Activated CD8-positive, alpha-beta T cell treated with anti-CD3 and anti-CD28 coated beads, Interleukin-2, amount 10 ng/mL, durations not matched to agents 7 days and 5 days (primary cell): ENCODE data around the gene PDE4B. TPM values are rescaled to one million over a fixed set of nuclear protein-coding genes. Genes with fewer than 3 reads are reported as not detected.
A peak's percentile ranks its signal among the peaks of the same experiment; 100 is the strongest.

Source experiments
- ATAC-seq: fragments of 150-1000 bp; cut with Tn5 transposase; one replicate; pipeline ENCODE4 v1.10.0; 2021; ENCODE audit warnings: moderate library complexity
- CTCF ChIA-PET: fragments of 350-600 bp; sonication (Branson Sonifier 250); formaldehyde crosslinking; loops from one replicate; lab custom pipeline; 2021; ENCODE audit warnings: antibody characterized with exemption; lab: Charles Lee
- POLR2A ChIA-PET: fragments of 350-600 bp; sonication (Branson Sonifier 250); formaldehyde crosslinking; loops from one replicate; lab custom pipeline; 2021; ENCODE audit warnings: antibody characterized with exemption; lab: Charles Lee
- DNase-seq: peaks from one replicate; pipeline ENCODE4 v3.0.0-alpha.2; 2020
- H3K27ac Mint-ChIP-seq: one replicate; pipeline ENCODE4 v1.8.0; 2021; ENCODE audit warnings: mild to moderate bottlenecking, mixed read lengths
- H3K27me3 Mint-ChIP-seq: one replicate; pipeline ENCODE4 v1.8.0; 2021; ENCODE audit warnings: low read depth, mixed read lengths
- H3K36me3 Mint-ChIP-seq: one replicate; pipeline ENCODE4 v1.8.0; 2021; ENCODE audit warnings: low read depth, mixed read lengths
- H3K4me1 Mint-ChIP-seq: one replicate; pipeline ENCODE4 v1.8.0; 2021; ENCODE audit warnings: low read depth, mixed read lengths
- H3K4me3 Mint-ChIP-seq: one replicate; pipeline ENCODE4 v1.8.0; 2021; ENCODE audit warnings: mild to moderate bottlenecking, mixed read lengths
- H3K9me3 Mint-ChIP-seq: one replicate; pipeline ENCODE4 v1.8.0; 2022; ENCODE audit warnings: mixed read lengths; ENCODE audit not compliant: insufficient read depth
- total RNA-seq, 2 experiments: library from RNA; stranded (reverse); gene quantifications; one replicate each; pipeline ENCODE4 v1.2.3, GENCODE V29; 2021

PDE4B gene
- total RNA-seq, 2 experiments from 2014 or later = 21.4 to 24.3 TPM

- DNase-seq = no peak
- Mint-ChIP-seq H3K4me1 (peaks cover 38% of the 10 kb centered on the region), H3K36me3 (no peaks in the 10 kb centered on the region), H3K9me3 (no peaks in the 10 kb centered on the region), H3K27me3 (no peaks in the 10 kb centered on the region), H3K4me3 (no peak overlapping the region), H3K27ac (peak overlapping the region; percentile 47)
- ChIA-PET POLR2A (interaction anchor here (0.8 to 2.2 kb wide), 3 partner anchors 36 to 199 kb away, joined by 3 to 11 read pairs (median 3); no protein-coding TSS in a partner anchor), CTCF (interaction anchor here (0.7 to 20.4 kb wide), 14 partner anchors 14 to 290 kb away, joined by 3 to 703 read pairs (median 4); no protein-coding TSS in a partner anchor)
- no peak for ATAC-seq
Observed at GRCh38 chr1:66246351-66247269, 453.9 kb downstream of the PDE4B start.

DNA sequence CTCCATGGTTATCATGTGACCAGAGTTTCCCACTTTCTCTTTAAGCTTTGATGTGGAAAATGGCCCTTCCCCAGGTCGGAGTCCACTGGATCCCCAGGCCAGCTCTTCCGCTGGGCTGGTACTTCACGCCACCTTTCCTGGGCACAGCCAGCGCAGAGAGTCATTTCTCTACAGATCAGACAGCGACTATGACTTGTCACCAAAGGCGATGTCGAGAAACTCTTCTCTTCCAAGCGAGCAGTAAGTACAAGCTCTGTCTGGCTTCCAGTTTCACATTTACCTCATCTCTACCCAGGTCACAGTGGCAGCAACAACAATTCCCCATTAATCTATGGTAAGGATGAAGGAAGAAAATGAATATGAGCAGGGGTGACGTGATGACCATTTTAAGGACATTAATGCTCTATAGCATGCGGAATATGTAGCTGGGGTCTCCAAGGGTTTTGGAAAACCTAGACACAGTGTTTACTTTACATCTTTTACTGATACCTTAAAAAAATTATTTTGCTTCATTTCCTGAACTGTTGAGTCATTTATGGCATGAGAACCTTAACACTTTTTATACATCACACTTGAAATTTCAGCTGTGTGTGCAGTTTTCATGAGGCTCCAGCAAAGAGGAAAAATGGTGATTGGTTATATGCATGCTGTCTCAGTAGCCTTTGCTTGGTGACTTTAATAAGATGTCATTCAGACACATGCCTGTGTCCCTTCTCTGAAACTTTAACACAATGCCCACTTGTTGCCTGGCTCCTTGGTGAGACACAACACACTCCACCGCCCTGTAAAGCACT is 454.9 kb downstream of the PDE4B start:
- peak overlapping the region; percentile 80 for H3K27ac Mint-ChIP-seq
- H3K27me3 Mint-ChIP-seq = no peaks in the 10 kb centered on the region
- peaks cover 43% of the 10 kb centered on the region for H3K4me1 Mint-ChIP-seq
- POLR2A ChIA-PET = interaction anchor here (0.8 to 2.2 kb wide), 3 partner anchors 35 to 198 kb away, joined by 3 to 11 read pairs (median 3); no protein-coding TSS in a partner anchor
- peak; percentile 38 for ATAC-seq
- CTCF ChIA-PET = interaction anchor here (0.8 to 20.4 kb wide), 14 partner anchors 9 to 291 kb away, joined by 3 to 703 read pairs (median 4); no protein-coding TSS in a partner anchor
- DNase-seq = no peak
- H3K9me3 Mint-ChIP-seq = no peaks in the 10 kb centered on the region
- H3K4me3 Mint-ChIP-seq = peak overlapping the region; percentile 49
- no peaks in the 10 kb centered on the region for H3K36me3 Mint-ChIP-seq

DNA sequence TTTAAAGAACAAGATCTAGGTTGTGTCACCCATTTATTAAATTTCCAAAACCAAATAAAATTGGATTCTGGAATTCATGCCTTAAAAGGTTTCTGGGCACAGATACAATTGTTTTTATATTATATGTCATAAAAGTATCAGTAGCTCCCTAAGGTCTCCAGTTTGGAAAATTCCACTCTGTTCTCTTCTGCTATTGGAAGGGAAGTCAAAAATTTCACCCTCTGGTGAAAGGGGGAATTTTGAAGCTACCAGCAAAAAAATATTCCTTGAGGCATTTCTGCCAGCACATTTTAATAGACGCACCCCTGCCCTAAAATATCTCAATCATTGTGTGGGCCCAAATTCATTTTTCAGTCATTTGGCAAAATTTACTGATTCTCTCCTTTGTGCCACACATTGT is 455.6 kb downstream of the PDE4B start:
- POLR2A ChIA-PET = interaction anchor here (2.2 kb wide), 1 partner anchor 197 kb away, joined by 11 read pairs; no protein-coding TSS in a partner anchor
- Mint-ChIP-seq H3K27me3 (no peaks in the 10 kb centered on the region), H3K27ac (no peak overlapping the region), H3K9me3 (no peaks in the 10 kb centered on the region), H3K4me1 (peaks cover 45% of the 10 kb centered on the region), H3K4me3 (no peak overlapping the region), H3K36me3 (no peaks in the 10 kb centered on the region)
- DNase-seq (no peak), ATAC-seq (no peak)
- CTCF ChIA-PET = interaction anchor here (0.8 to 20.4 kb wide), 11 partner anchors 8 to 291 kb away, joined by 3 to 703 read pairs (median 5); no protein-coding TSS in a partner anchor

GRCh38 chr1:66248746-66249145 is 456.1 kb downstream of the PDE4B start:
- no peak overlapping the region for H3K27ac Mint-ChIP-seq
- H3K9me3 Mint-ChIP-seq = no peaks in the 10 kb centered on the region
- CTCF ChIA-PET = interaction anchor here (1.1 to 20.4 kb wide), 9 partner anchors 34 to 290 kb away, joined by 3 to 703 read pairs (median 5); no protein-coding TSS in a partner anchor
- DNase-seq = no peak
- POLR2A ChIA-PET = interaction anchor here (2.2 kb wide), 1 partner anchor 197 kb away, joined by 11 read pairs; no protein-coding TSS in a partner anchor
- peaks cover 48% of the 10 kb centered on the region for H3K4me1 Mint-ChIP-seq
- H3K36me3 Mint-ChIP-seq = no peaks in the 10 kb centered on the region
- ATAC-seq = no peak
- H3K4me3 Mint-ChIP-seq = no peak overlapping the region
- H3K27me3 Mint-ChIP-seq = no peaks in the 10 kb centered on the region

DNA sequence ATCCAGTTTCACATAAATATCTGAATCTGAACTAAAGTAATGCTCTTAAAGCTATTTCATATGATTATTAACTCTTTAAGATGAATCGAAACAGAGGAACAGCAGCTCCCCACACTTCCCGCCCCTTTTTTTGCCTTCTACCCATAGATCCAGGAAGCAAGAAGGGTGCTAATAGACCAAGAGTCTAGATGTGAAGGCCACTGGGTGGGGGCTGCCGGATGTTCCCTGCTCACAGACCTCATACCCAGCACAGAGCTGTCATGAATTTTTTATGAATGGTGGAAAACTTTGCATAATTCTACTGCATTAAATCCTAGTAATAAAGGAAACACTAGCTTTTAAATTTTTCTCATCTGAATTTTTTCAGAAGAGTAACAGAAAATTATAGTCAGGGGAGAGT is 457.4 kb downstream of the PDE4B start:
- Mint-ChIP-seq H3K27me3 (no peaks in the 10 kb centered on the region), H3K36me3 (no peaks in the 10 kb centered on the region), H3K27ac (no peak overlapping the region), H3K4me1 (peaks cover 59% of the 10 kb centered on the region), H3K9me3 (no peaks in the 10 kb centered on the region), H3K4me3 (no peak overlapping the region)
- POLR2A ChIA-PET = no interaction called here
- no peak for DNase-seq
- CTCF ChIA-PET = interaction anchor here (1.0 to 20.4 kb wide), 11 partner anchors 8 to 291 kb away, joined by 3 to 703 read pairs (median 5); no protein-coding TSS in a partner anchor
- ATAC-seq = no peak

- Mint-ChIP-seq H3K27ac (no peak overlapping the region), H3K27me3 (no peaks in the 10 kb centered on the region), H3K36me3 (no peaks in the 10 kb centered on the region), H3K9me3 (no peaks in the 10 kb centered on the region), H3K4me1 (peaks cover 59% of the 10 kb centered on the region), H3K4me3 (no peak overlapping the region)
- DNase-seq = no peak
- CTCF ChIA-PET = interaction anchor here (1.0 to 20.4 kb wide), 10 partner anchors 8 to 291 kb away, joined by 3 to 703 read pairs (median 6); no protein-coding TSS in a partner anchor
- ATAC-seq = no peak
- POLR2A ChIA-PET = no interaction called here
Observed at GRCh38 chr1:66250478-66250877, 457.8 kb downstream of the PDE4B start.

DNA sequence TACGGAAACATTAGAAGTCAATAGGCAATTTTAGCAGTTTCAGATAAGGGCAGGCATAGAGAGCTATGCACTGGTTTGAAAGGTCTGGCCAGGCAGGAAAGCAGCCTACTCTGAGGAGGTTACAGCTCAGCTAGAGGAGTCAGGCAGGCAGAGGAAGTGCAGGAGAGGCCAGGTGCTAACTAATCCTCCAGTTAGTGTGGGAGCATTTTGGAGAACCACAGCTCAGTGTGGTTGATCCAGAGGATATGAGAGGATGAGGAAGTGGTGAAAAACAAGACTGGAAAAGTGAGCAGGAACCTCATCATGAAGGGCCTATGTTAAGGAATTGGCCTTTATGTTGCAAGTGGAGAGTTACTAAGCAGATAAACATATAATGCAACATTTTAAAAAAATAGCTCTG is 458.9 kb downstream of the PDE4B start:
- Mint-ChIP-seq H3K9me3 (no peaks in the 10 kb centered on the region), H3K36me3 (no peaks in the 10 kb centered on the region), H3K4me1 (peaks cover 52% of the 10 kb centered on the region), H3K27me3 (no peaks in the 10 kb centered on the region), H3K27ac (peak overlapping the region; percentile 4), H3K4me3 (no peak overlapping the region)
- DNase-seq = no peak
- ATAC-seq = peak; percentile 55
- POLR2A ChIA-PET = interaction anchor here (1.2 to 2.5 kb wide), 2 partner anchors 195 to 198 kb away, joined by 3 to 13 read pairs; no protein-coding TSS in a partner anchor
- CTCF ChIA-PET = interaction anchor here (0.7 to 20.4 kb wide), 16 partner anchors 9 to 295 kb away, joined by 3 to 703 read pairs (median 6); no protein-coding TSS in a partner anchor

DNA sequence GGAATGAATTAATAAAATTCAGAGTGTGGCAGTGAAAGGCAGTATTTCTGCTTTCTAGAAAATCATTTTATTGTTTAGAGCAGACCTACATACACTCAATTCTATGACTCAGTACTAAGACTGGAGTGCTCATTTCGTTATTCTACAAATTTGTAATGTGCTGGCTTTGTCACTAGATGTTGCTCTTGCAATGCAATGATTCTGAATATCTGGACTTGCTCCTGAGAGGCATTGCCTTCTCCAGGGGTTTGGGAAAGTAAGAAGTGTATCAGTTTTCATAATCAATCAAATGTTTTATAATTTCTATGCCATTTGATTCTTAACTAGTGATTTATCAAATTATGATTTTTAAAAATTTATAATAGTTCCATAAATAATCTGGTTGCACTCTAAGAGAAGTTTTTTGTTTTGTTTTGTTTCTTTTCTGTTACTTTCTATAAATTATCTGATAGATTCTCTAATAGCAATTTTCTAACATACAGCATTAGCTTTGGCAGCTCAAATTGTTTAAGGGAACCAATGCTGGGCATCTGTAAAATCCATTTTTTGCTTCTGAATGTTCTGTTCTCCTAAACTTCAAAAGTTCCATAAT is 460.7 kb downstream of the PDE4B start:
- CTCF ChIA-PET = interaction anchor here (0.7 to 20.4 kb wide), 18 partner anchors 11 to 472 kb away, joined by 3 to 703 read pairs (median 6); no protein-coding TSS in a partner anchor
- no peaks in the 10 kb centered on the region for H3K27me3 Mint-ChIP-seq
- ATAC-seq = peak; percentile 83
- H3K4me3 Mint-ChIP-seq = no peak overlapping the region
- H3K9me3 Mint-ChIP-seq = no peaks in the 10 kb centered on the region
- no peaks in the 10 kb centered on the region for H3K36me3 Mint-ChIP-seq
- POLR2A ChIA-PET = interaction anchor here (2.5 kb wide), 1 partner anchor 193 kb away, joined by 13 read pairs; no protein-coding TSS in a partner anchor
- DNase-seq = peak; percentile 46
- H3K4me1 Mint-ChIP-seq = peaks cover 37% of the 10 kb centered on the region
- no peak overlapping the region for H3K27ac Mint-ChIP-seq

GRCh38 chr1:66254785-66255184 is 462.1 kb downstream of the PDE4B start:
- ATAC-seq (no peak), DNase-seq (no peak)
- no peaks in the 10 kb centered on the region for H3K27me3 Mint-ChIP-seq
- H3K27ac Mint-ChIP-seq = no peak overlapping the region
- H3K36me3 Mint-ChIP-seq = no peaks in the 10 kb centered on the region
- H3K4me1 Mint-ChIP-seq = peaks cover 38% of the 10 kb centered on the region
- H3K9me3 Mint-ChIP-seq = no peaks in the 10 kb centered on the region
- no peak overlapping the region for H3K4me3 Mint-ChIP-seq
- ChIA-PET POLR2A (no interaction called here), CTCF (interaction anchor here (0.9 to 20.4 kb wide), 7 partner anchors 10 to 192 kb away, joined by 3 to 703 read pairs (median 14); no protein-coding TSS in a partner anchor)

DNA sequence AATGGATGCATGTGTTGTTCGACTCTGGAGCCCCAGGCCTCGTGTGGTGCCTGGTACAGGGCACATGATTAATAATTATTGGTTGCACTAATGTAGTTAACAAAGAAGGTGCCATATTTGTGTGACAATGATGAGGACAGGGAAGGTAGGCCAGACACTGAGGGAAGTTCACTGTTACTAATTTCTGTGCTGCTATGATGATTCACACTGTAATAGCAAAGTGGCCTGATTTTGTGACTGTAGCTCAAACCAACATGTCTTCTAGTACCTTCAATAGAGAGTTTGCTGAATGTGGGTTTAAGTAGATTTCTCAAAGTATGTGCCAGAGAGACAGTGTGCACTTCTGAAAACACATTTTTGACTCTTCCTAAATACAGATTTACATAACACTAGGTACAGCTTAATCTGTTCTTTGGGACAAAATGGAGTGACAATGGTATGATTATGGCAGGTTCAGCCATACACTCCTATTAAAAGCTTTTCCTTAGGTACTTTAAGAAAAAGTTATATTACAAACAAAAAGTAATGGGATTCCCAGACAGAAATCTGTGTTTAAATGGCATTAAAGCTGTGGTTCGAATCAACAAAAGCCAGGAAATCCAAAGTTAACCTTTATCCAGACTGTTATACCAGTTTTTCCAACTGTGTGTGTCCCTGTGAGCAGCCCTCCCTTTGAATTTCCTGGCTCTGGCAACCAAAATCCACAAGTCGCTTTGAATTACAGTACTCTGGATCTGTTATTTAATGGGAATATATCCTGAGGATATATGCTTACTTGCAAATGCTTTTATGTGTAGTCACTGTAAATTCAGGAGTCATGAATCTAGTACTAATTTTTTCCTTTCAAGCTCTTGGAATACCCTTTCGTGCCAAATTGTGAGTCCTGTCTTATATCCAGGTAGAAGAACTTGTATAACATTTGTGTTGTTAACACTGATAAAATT is 464.2 kb downstream of the PDE4B start:
- Mint-ChIP-seq H3K27me3 (no peaks in the 10 kb centered on the region), H3K27ac (no peak overlapping the region), H3K9me3 (no peaks in the 10 kb centered on the region), H3K36me3 (no peaks in the 10 kb centered on the region), H3K4me3 (no peak overlapping the region), H3K4me1 (peaks cover 47% of the 10 kb centered on the region)
- POLR2A ChIA-PET = interaction anchor here (1.2 to 1.7 kb wide), 2 partner anchors 75 to 189 kb away, joined by 4 to 6 read pairs; no protein-coding TSS in a partner anchor
- ATAC-seq = no peak
- DNase-seq = no peak
- CTCF ChIA-PET = interaction anchor here (0.8 to 20.4 kb wide), 14 partner anchors 9 to 469 kb away, joined by 3 to 703 read pairs (median 4); no protein-coding TSS in a partner anchor
